ENCODE results near the gene EXD1.

Gene EXD1

GRCh38 chr15:41231422-41232226 is 1.1 kb upstream of the EXD1 start:
- no peak for DNase-seq (ENCODE audit: low read depth, low spot score)

GRCh38 chr15:41230345-41230649 is 260 bp downstream of the EXD1 start:
- DNase-seq (ENCODE audit: low read depth, low spot score), result no peak

GRCh38 chr15:41219381-41219780 is 11.2 kb downstream of the EXD1 start:
- DNase-seq (ENCODE audit: low read depth, low spot score), result no peak

GRCh38 chr15:41218851-41219250 is 11.7 kb downstream of the EXD1 start:
- DNase-seq (ENCODE audit: low read depth, low spot score), result no peak

- no peak for DNase-seq (ENCODE audit: low read depth, low spot score)
Observed at GRCh38 chr15:41215708-41216107, 14.8 kb downstream of the EXD1 start.

GRCh38 chr15:41207687-41208448 is 22.7 kb downstream of the EXD1 start:
- DNase-seq (ENCODE audit: low read depth, low spot score), result peak; percentile 17

GRCh38 chr15:41205315-41205714 is 25.2 kb downstream of the EXD1 start:
- no peak for DNase-seq (ENCODE audit: low read depth, low spot score)

GRCh38 chr15:41203395-41203794 is 27.2 kb downstream of the EXD1 start:
- no peak for DNase-seq (ENCODE audit: low read depth, low spot score)

GRCh38 chr15:41199470-41199869 is 31.1 kb downstream of the EXD1 start:
- DNase-seq (ENCODE audit: low read depth, low spot score), result no peak

- DNase-seq (ENCODE audit: low read depth, low spot score), result no peak
Observed at GRCh38 chr15:41194444-41194843, 36.1 kb downstream of the EXD1 start.

- peak; percentile 32 for DNase-seq (ENCODE audit: low read depth, low spot score)
Observed at GRCh38 chr15:41183581-41183980, 47.0 kb downstream of the EXD1 start.

- DNase-seq (ENCODE audit: low read depth, low spot score), result no peak
Observed at GRCh38 chr15:41182266-41182665, 48.3 kb downstream of the EXD1 start.

GRCh38 chr15:41180206-41180789 is 50.3 kb downstream of the EXD1 start:
- peak; percentile 23 for DNase-seq (ENCODE audit: low read depth, low spot score)

- DNase-seq (ENCODE audit: low read depth, low spot score), result no peak
Observed at GRCh38 chr15:41169781-41170180, 60.8 kb downstream of the EXD1 start.

- DNase-seq (ENCODE audit: low read depth, low spot score), result no peak
Observed at GRCh38 chr15:41169086-41169485, 61.5 kb downstream of the EXD1 start.

- no peak for DNase-seq (ENCODE audit: low read depth, low spot score)
Observed at GRCh38 chr15:41161736-41162135, 68.8 kb downstream of the EXD1 start.

- no peak for DNase-seq (ENCODE audit: low read depth, low spot score)
Observed at GRCh38 chr15:41161336-41161735, 69.2 kb downstream of the EXD1 start.

GRCh38 chr15:41160639-41161315 is 69.8 kb downstream of the EXD1 start:
- no peak for DNase-seq (ENCODE audit: low read depth, low spot score)

- no peak for DNase-seq (ENCODE audit: low read depth, low spot score)
Observed at GRCh38 chr15:41154412-41154811, 76.1 kb downstream of the EXD1 start.

- no peak for DNase-seq (ENCODE audit: low read depth, low spot score)
Observed at GRCh38 chr15:41153733-41154132, 76.8 kb downstream of the EXD1 start.

- no peak for DNase-seq (ENCODE audit: low read depth, low spot score)
Observed at GRCh38 chr15:41151451-41152005, 79.0 kb downstream of the EXD1 start.

GRCh38 chr15:41150279-41150678 is 80.3 kb downstream of the EXD1 start:
- DNase-seq (ENCODE audit: low read depth, low spot score), result no peak
